HCT116 (cell line): Measurements from ENCODE around the gene KAT14. TPM values are rescaled to one million over a fixed set of nuclear protein-coding genes. Genes with fewer than 3 reads are reported as not detected.
"Not testable (repeated sequence)": the region's sequence is repeated elsewhere in the genome, so short reads cannot be mapped to it uniquely, and the experiment has no call there.

Experiments used
- ATAC-seq: fragments of 200-7000 bp; cut with Tn5 transposase; 2 replicates; pipeline ENCODE4 v1.9.1; 2020; ENCODE audit warnings: mild to moderate bottlenecking, moderate library complexity
- BruUV-seq: library from RNA; stranded (reverse); fragments of 400-500 nt; replicated peaks from 2 replicates; lab custom pipeline; 2021; lab: Mats Ljungman, UMichigan
- CTCF ChIA-PET: fragments of 300-600 bp; sonication (Branson Sonifier 250); formaldehyde crosslinking; loops from one replicate; lab custom pipeline; 2021; ENCODE audit warnings: antibody characterized with exemption; lab: Charles Lee
- POLR2A ChIA-PET: fragments of 300-600, 350-600 bp; sonication (Branson Sonifier 250); formaldehyde crosslinking; loops from one replicate; lab custom pipeline; 2021; ENCODE audit warnings: antibody characterized with exemption; lab: Charles Lee
- RAD21 ChIA-PET, 2 experiments: fragments of 300-600 bp; sonication (Branson Sonifier 250); formaldehyde crosslinking; loops; one replicate each; lab custom pipeline; 2023; ENCODE audit warnings: low total read pairs in 2 of 2; ENCODE audit not compliant: uncharacterized antibody in 2 of 2, unreplicated experiment in 2 of 2, low non-redundant PET in 1 of 2; lab: Charles Lee
- DNase-seq: peaks from one replicate; pipeline ENCODE4 v3.0.0-alpha.2; 2010; ENCODE audit warnings: low read depth, low spot score
- H2AFZ ChIP-seq: fragments of 200-600 bp; shearing (Covaris generic), sonication (generic); 2 replicates; pipeline ENCODE4 v1.6.1; 2017; ENCODE audit warnings: low read depth, mixed run types, mixed read lengths, antibody characterized with exemption, low read length; ENCODE audit not compliant: poor library complexity, severe bottlenecking
- H3K27ac ChIP-seq: 2 replicates; pipeline ENCODE4 v1.5.1; 2012; ENCODE audit warnings: low read depth, low read length
- H3K27me3 ChIP-seq: fragments of 200-600 bp; sonication (generic); 2 replicates; pipeline ENCODE4 v1.6.1; 2016; ENCODE audit warnings: mixed run types, low read length, mixed read lengths; ENCODE audit not compliant: insufficient read depth
- H3K36me3 ChIP-seq, 2 experiments: fragments of 200-500 bp in 1 of 2; fragments of 200-600 bp in 1 of 2; sonication (Bioruptor generic) in 1 of 2; sonication (generic) in 1 of 2; 2 replicates each; pipeline versions ENCODE4 v1.5.1 to v1.6.1; 2014 to 2016; ENCODE audit warnings: low read length in 2 of 2, inconsistent platforms in 1 of 2, mixed read lengths in 1 of 2, mixed run types in 1 of 2; ENCODE audit not compliant: insufficient read depth in 2 of 2, control insufficient read depth in 1 of 2
- H3K4me1 ChIP-seq, 2 experiments: fragments of 200-600 bp in 1 of 2; sonication (generic) in 1 of 2; 2 replicates each; pipeline versions ENCODE4 v1.5.1 to v1.6.1; 2012 to 2017; ENCODE audit warnings: low read length in 2 of 2, inconsistent platforms in 1 of 2, mild to moderate bottlenecking in 1 of 2, mixed read lengths in 1 of 2, mixed run types in 1 of 2, moderate library complexity in 1 of 2; ENCODE audit not compliant: insufficient read depth in 2 of 2, control insufficient read depth in 1 of 2
- H3K4me2 ChIP-seq: fragments of 200-600 bp; sonication (generic); 2 replicates; pipeline ENCODE4 v1.6.1; 2017; ENCODE audit warnings: mixed run types, low read length, mixed read lengths
- H3K4me3 ChIP-seq, 2 experiments: fragments of 200-600 bp in 1 of 2; sonication (generic) in 1 of 2; replicated peaks in 1 of 2; 2 replicates each; pipeline ENCODE4 v1.5.1; 2011 to 2016; ENCODE audit warnings: low read length in 2 of 2, control low read depth in 1 of 2, low read depth in 1 of 2, mild to moderate bottlenecking in 1 of 2, mixed read lengths in 1 of 2, mixed run types in 1 of 2
- H3K79me2 ChIP-seq: fragments of 200-600 bp; sonication (generic); 2 replicates; pipeline ENCODE4 v1.6.1; 2017; ENCODE audit warnings: mild to moderate bottlenecking, mixed run types, low read length, moderate library complexity, mixed read lengths; ENCODE audit not compliant: insufficient read depth
- H3K9ac ChIP-seq: fragments of 200-600 bp; sonication (generic); 2 replicates; pipeline ENCODE4 v1.6.1; 2016; ENCODE audit warnings: low read length, mixed read lengths
- H3K9me2 ChIP-seq: fragments of 200-600 bp; sonication (generic), shearing (Covaris generic); 2 replicates; pipeline ENCODE4 v1.6.1; 2017; ENCODE audit warnings: mixed run types, mild to moderate bottlenecking, moderate library complexity; ENCODE audit not compliant: insufficient read depth
- H3K9me3 ChIP-seq, 2 experiments: fragments of 200-500 bp in 1 of 2; fragments of 200-600 bp in 1 of 2; sonication (Bioruptor generic) in 1 of 2; sonication (generic) in 1 of 2; 2 replicates each; pipeline ENCODE4 v1.6.1; 2014 to 2017; ENCODE audit warnings: low read length in 2 of 2, mixed read lengths in 2 of 2, inconsistent platforms in 1 of 2, low read depth in 1 of 2, mild to moderate bottlenecking in 1 of 2, mixed run types in 1 of 2, moderate library complexity in 1 of 2; ENCODE audit not compliant: control insufficient read depth in 1 of 2, insufficient read depth in 1 of 2
- H4K20me1 ChIP-seq: fragments of 200-600 bp; sonication (generic), shearing (Covaris generic); 2 replicates; pipeline ENCODE4 v1.6.1; 2017; ENCODE audit warnings: mixed run types, mild to moderate bottlenecking, moderate library complexity; ENCODE audit not compliant: insufficient read depth
- EGR1 ChIP-seq: IDR thresholded peaks from 2 replicates; pipeline ENCODE4 v1.6.1; 2012; ENCODE audit warnings: low read depth
- RAD21 ChIP-seq: IDR thresholded peaks from 2 replicates; pipeline ENCODE4 v1.6.1; 2012; ENCODE audit warnings: low read depth, mild to moderate bottlenecking
- intact Hi-C: fragments of 100-400 bp; cut with micrococcal nuclease; formaldehyde crosslinking; loops from 2 replicates; pipeline ENCODE4 v1.10.0; 2022
- total RNA-seq: library from RNA; stranded (reverse); gene quantifications from one replicate; pipeline ENCODE4 v1.2.1, GENCODE V29; 2021; ENCODE audit not compliant: unreplicated experiment

KAT14 gene
- total RNA-seq, 1 experiment from 2014 or later: 11.4 TPM

DNA sequence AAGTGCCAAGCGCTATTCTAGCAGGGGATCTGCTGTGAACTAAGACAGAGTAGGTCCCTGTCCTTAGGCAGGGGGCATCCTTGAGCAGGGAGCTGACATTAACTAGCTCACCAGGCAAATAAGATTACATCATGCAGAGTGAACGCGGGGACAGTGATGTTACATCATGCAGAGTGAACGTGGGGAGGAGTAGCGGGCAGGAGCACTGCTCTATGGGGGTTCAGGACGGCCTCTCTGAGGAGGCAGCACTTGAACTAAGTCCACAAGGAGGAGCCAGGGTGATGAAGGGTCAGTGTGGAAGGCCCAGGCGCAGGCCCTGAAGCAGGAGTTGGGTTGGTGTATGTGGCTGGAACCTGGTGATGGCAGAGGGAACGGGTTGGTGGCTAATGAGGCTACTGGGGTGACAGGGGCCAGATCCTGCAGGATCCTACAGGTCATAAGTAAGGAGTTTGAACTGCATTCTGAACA, 38.7 kb downstream of the KAT14 start:
- Histone ChIP-seq H3K4me2 (no peak overlapping the region), H2AFZ (no peak overlapping the region), H4K20me1 (no peaks in the 10 kb centered on the region), H3K4me1 (no peaks in the 10 kb centered on the region), H3K27ac (no peak overlapping the region; the same call in 1 of the 2 replicates), H3K4me3 (no peak overlapping the region), H3K9me3 (peaks cover 0 to 3% of the 10 kb centered on the region in 2 experiments; a peak in 1 of 4 replicates), H3K27me3 (no peaks in the 10 kb centered on the region), H3K36me3 (no peaks in the 10 kb centered on the region), H3K9ac (no peak overlapping the region), H3K9me2 (no peaks in the 10 kb centered on the region), H3K79me2 (no peaks in the 10 kb centered on the region)
- TF ChIP-seq EGR1: no peak
- TF ChIP-seq RAD21: 0 out of 2 replicates have a peak, but pooled peaks have one; percentile 13
- intact Hi-C loops: no loop called here
- ChIA-PET POLR2A (no interaction called here), CTCF (no interaction called here), RAD21 (interaction anchor here in 1 of 2 experiments (0.7 kb wide), 1 partner anchor 31 kb away, joined by 3 read pairs; no protein-coding TSS in a partner anchor)
- no TSS peak for BruUV-seq
- ATAC-seq (no peak), DNase-seq (no peak)

DNA sequence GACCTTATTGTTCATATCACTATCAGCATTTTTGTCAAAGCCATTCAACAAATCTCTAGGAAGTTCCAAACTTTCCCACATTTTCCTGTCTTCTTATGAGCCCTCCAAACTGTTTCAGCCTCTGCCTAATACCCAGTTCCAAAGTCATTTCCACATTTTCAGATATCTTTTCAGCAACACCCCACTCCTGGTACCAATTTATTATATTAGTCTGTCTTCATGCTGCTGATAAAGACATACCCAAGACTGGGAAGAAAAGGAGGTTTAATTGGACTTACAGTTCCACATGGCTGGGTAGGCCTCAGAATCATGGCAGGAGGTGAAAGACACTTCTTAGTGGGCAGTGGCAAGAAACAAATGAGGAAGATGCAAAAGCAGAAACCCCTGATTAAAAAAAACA, 42.7 kb downstream of the KAT14 start:
- H3K9me2 ChIP-seq, H3K4me3 ChIP-seq, H4K20me1 ChIP-seq, H3K9me3 ChIP-seq, DNase-seq, H3K36me3 ChIP-seq, intact Hi-C loops, H2AFZ ChIP-seq, H3K27me3 ChIP-seq, BruUV-seq, RAD21 ChIA-PET, H3K27ac ChIP-seq, H3K4me1 ChIP-seq, ATAC-seq, CTCF ChIA-PET, H3K79me2 ChIP-seq, H3K4me2 ChIP-seq, H3K9ac ChIP-seq: not testable (repeated sequence)
- POLR2A ChIA-PET: interaction anchor here (0.7 kb wide), 1 partner anchor 10 kb away, joined by 3 read pairs; no protein-coding TSS in a partner anchor
